ENCODE measurements around the gene TRMT61A.
"Not testable (repeated sequence)": the region's sequence is repeated elsewhere in the genome, so short reads cannot be mapped to it uniquely, and the experiment has no call there.

The TRMT61A gene

GRCh38 chr14:103523575-103523954, 5.4 kb upstream of the TRMT61A start:
- DNase-seq (ENCODE audit: low read depth) = no peak

- DNase-seq (ENCODE audit: low read depth) = no peak
Measured at GRCh38 chr14:103524002-103524935, 4.7 kb upstream of the TRMT61A start.

- not testable (repeated sequence) for DNase-seq (ENCODE audit: low read depth)
Measured at GRCh38 chr14:103525430-103526246, 3.4 kb upstream of the TRMT61A start.

- no peak for DNase-seq (ENCODE audit: low read depth)
Measured at GRCh38 chr14:103526247-103526913, 2.6 kb upstream of the TRMT61A start.

GRCh38 chr14:103526914-103527248, 2.1 kb upstream of the TRMT61A start:
- DNase-seq (ENCODE audit: low read depth) = no peak

GRCh38 chr14:103527408-103528145, 1.4 kb upstream of the TRMT61A start:
- DNase-seq (ENCODE audit: low read depth) = no peak

- DNase-seq (ENCODE audit: low read depth) = no peak
Measured at GRCh38 chr14:103528146-103528586, 830 bp upstream of the TRMT61A start.

GRCh38 chr14:103529383-103530365, 678 bp downstream of the TRMT61A start:
- no peak for DNase-seq (ENCODE audit: low read depth)

- DNase-seq (ENCODE audit: low read depth) = no peak
Measured at GRCh38 chr14:103530390-103530789, 1.4 kb downstream of the TRMT61A start.

- no peak for DNase-seq (ENCODE audit: low read depth)
Measured at GRCh38 chr14:103530831-103531230, 1.8 kb downstream of the TRMT61A start.

- DNase-seq (ENCODE audit: low read depth) = no peak
Measured at GRCh38 chr14:103531421-103532215, 2.6 kb downstream of the TRMT61A start.

GRCh38 chr14:103532216-103533136, 3.5 kb downstream of the TRMT61A start:
- DNase-seq (ENCODE audit: low read depth) = no peak

- DNase-seq (ENCODE audit: low read depth) = no peak
Measured at GRCh38 chr14:103533137-103533998, 4.4 kb downstream of the TRMT61A start.

- no peak for DNase-seq (ENCODE audit: low read depth)
Measured at GRCh38 chr14:103533999-103534575, 5.1 kb downstream of the TRMT61A start.

- DNase-seq (ENCODE audit: low read depth) = no peak
Measured at GRCh38 chr14:103534576-103535061, 5.6 kb downstream of the TRMT61A start.

- no peak for DNase-seq (ENCODE audit: low read depth)
Measured at GRCh38 chr14:103535081-103535890, 6.3 kb downstream of the TRMT61A start.
